ENCODE data around the gene VEGFC.

The VEGFC gene

GRCh38 chr4:176755613-176756012 lies 37.1 kb downstream of the VEGFC start:
- no peaks in the 10 kb centered on the region for H3F3A ChIP-seq (ENCODE audit: low read depth)
- no peak for TF ChIP-seq CTCF (conservative IDR thresholded peaks at IDR 0.05; ENCODE audit: low read length)
- TF ChIP-seq EZH2phosphoT487 (IDR thresholded peaks at IDR 0.05; ENCODE audit: borderline replicate concordance): no peak
- no peak overlapping the region for H3K4me3 ChIP-seq (ENCODE audit: low read length, poor library complexity, severe bottlenecking)
- no peaks in the 10 kb centered on the region for H3K79me2 ChIP-seq (ENCODE audit: insufficient read depth, low read length)
- no peak overlapping the region for H2AFZ ChIP-seq (ENCODE audit: low read length)
- H3K36me3 ChIP-seq (ENCODE audit: insufficient read depth, low read length): no peaks in the 10 kb centered on the region
- H3K4me1 ChIP-seq (ENCODE audit: insufficient read depth, low read length, poor library complexity, severe bottlenecking): no peaks in the 10 kb centered on the region
- H3K27me3 ChIP-seq (ENCODE audit: insufficient read depth, low read length, poor library complexity, severe bottlenecking): no peaks in the 10 kb centered on the region
- no peak overlapping the region for H3K4me2 ChIP-seq (ENCODE audit: low read depth, low read length, poor library complexity, severe bottlenecking)
- H3K9me3 ChIP-seq (ENCODE audit: insufficient read depth, low read depth, low read length): no peaks in the 10 kb centered on the region
- no peaks in the 10 kb centered on the region for H3K9me2 ChIP-seq (replicated peaks; ENCODE audit: low read depth, low read length)
- H4K20me1 ChIP-seq (ENCODE audit: insufficient read depth, low read length, poor library complexity, severe bottlenecking): no peaks in the 10 kb centered on the region
- H3K9ac ChIP-seq (ENCODE audit: low read depth, low read length, poor library complexity, severe bottlenecking): no peak overlapping the region

DNA sequence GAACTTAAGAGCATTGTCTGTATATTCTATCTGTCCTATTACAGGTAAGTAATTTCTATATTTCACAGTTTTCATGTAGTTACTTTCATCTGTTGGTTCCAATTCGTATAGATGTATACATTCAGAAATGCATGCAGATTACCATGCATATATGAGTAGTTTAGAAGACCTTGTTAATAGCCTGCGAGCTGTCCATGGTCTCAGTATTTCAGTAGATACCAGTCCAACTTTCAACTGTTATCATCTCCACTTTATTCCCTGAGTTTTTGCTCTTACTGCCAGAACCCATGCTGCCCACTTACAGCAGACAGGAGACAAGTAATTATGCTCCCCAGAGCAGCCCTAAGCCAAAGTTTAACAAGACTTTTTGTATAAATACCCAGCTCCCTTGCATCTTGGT lies 37.7 kb downstream of the VEGFC start:
- Histone ChIP-seq H3K9me2 (replicated peaks; ENCODE audit: low read depth, low read length) (no peaks in the 10 kb centered on the region), H4K20me1 (ENCODE audit: insufficient read depth, low read length, poor library complexity, severe bottlenecking) (no peaks in the 10 kb centered on the region), H3K9ac (ENCODE audit: low read depth, low read length, poor library complexity, severe bottlenecking) (no peak overlapping the region), H3K4me1 (ENCODE audit: insufficient read depth, low read length, poor library complexity, severe bottlenecking) (no peaks in the 10 kb centered on the region), H3K9me3 (ENCODE audit: insufficient read depth, low read depth, low read length) (no peaks in the 10 kb centered on the region), H3K27me3 (ENCODE audit: insufficient read depth, low read length, poor library complexity, severe bottlenecking) (no peaks in the 10 kb centered on the region), H3F3A (ENCODE audit: low read depth) (no peaks in the 10 kb centered on the region), H3K4me3 (ENCODE audit: low read length, poor library complexity, severe bottlenecking) (no peak overlapping the region), H3K79me2 (ENCODE audit: insufficient read depth, low read length) (no peaks in the 10 kb centered on the region), H3K36me3 (ENCODE audit: insufficient read depth, low read length) (no peaks in the 10 kb centered on the region), H2AFZ (ENCODE audit: low read length) (no peak overlapping the region), H3K4me2 (ENCODE audit: low read depth, low read length, poor library complexity, severe bottlenecking) (no peak overlapping the region)
- TF ChIP-seq EZH2phosphoT487 (IDR thresholded peaks at IDR 0.05; ENCODE audit: borderline replicate concordance) (no peak), CTCF (conservative IDR thresholded peaks at IDR 0.05; ENCODE audit: low read length) (no peak)

GRCh38 chr4:176753049-176753448 lies 39.7 kb downstream of the VEGFC start:
- H3K4me3 ChIP-seq (ENCODE audit: low read length, poor library complexity, severe bottlenecking): no peak overlapping the region

More at GRCh38 chr4:176753049-176753448, 39.7 kb downstream of the VEGFC start:
- Histone ChIP-seq H2AFZ (ENCODE audit: low read length) (no peak overlapping the region), H3K9me2 (replicated peaks; ENCODE audit: low read depth, low read length) (no peaks in the 10 kb centered on the region), H4K20me1 (ENCODE audit: insufficient read depth, low read length, poor library complexity, severe bottlenecking) (no peaks in the 10 kb centered on the region), H3K9me3 (ENCODE audit: insufficient read depth, low read depth, low read length) (no peaks in the 10 kb centered on the region), H3F3A (ENCODE audit: low read depth) (no peaks in the 10 kb centered on the region), H3K36me3 (ENCODE audit: insufficient read depth, low read length) (no peaks in the 10 kb centered on the region), H3K27me3 (ENCODE audit: insufficient read depth, low read length, poor library complexity, severe bottlenecking) (no peaks in the 10 kb centered on the region), H3K4me2 (ENCODE audit: low read depth, low read length, poor library complexity, severe bottlenecking) (no peak overlapping the region), H3K4me1 (ENCODE audit: insufficient read depth, low read length, poor library complexity, severe bottlenecking) (no peaks in the 10 kb centered on the region), H3K79me2 (ENCODE audit: insufficient read depth, low read length) (no peaks in the 10 kb centered on the region), H3K9ac (ENCODE audit: low read depth, low read length, poor library complexity, severe bottlenecking) (no peak overlapping the region)
- TF ChIP-seq EZH2phosphoT487 (IDR thresholded peaks at IDR 0.05; ENCODE audit: borderline replicate concordance): no peak
- no peak for TF ChIP-seq CTCF (conservative IDR thresholded peaks at IDR 0.05; ENCODE audit: low read length)
